Heart right ventricle (tissue), 16 donors: ENCODE data around the gene DIS3L2. TPM values are rescaled to one million over a fixed set of nuclear protein-coding genes. Genes with fewer than 3 reads are reported as not detected.

Experiments used
- ATAC-seq, 8 donors: fragments of 200-7000 bp; cut with Tn5 transposase; one replicate each; pipeline ENCODE4 v1.9.1; 2020; ENCODE audit warnings: mild to moderate bottlenecking in 8 of 8, moderate library complexity in 8 of 8, moderate number of reproducible peaks in 1 of 8
- DNase-seq, 2 donors: peaks; one replicate each; pipeline ENCODE4 v3.0.0-alpha.2; 2020
- H3K27ac ChIP-seq, 10 donors: fragments of 200-600 bp; sonication (generic) in 2 of 10; one replicate each; pipeline versions ENCODE4 v1.5.0 to v1.8.0; 2020 to 2022; ENCODE audit warnings: mild to moderate bottlenecking in 3 of 10
- H3K27me3 ChIP-seq, 7 donors: fragments of 200-600 bp; one replicate each; pipeline ENCODE4 v1.8.0; 2021 to 2022; ENCODE audit warnings: mild to moderate bottlenecking in 2 of 7
- H3K36me3 ChIP-seq, 9 donors: fragments of 200-600 bp; sonication (generic) in 1 of 9; one replicate each; pipeline versions ENCODE4 v1.5.0 to v1.8.0; 2020 to 2022; ENCODE audit warnings: mild to moderate bottlenecking in 2 of 9
- H3K4me1 ChIP-seq, 9 donors: fragments of 200-600 bp; sonication (generic) in 1 of 9; one replicate each; pipeline versions ENCODE4 v1.5.0 to v1.8.0; 2020 to 2022; ENCODE audit warnings: mild to moderate bottlenecking in 4 of 9
- H3K4me3 ChIP-seq, 10 donors: fragments of 200-600 bp; sonication (generic) in 2 of 10; one replicate each; pipeline versions ENCODE4 v1.5.0 to v1.8.0; 2020 to 2022; ENCODE audit warnings: mild to moderate bottlenecking in 7 of 10, moderate library complexity in 2 of 10
- H3K9me3 ChIP-seq, 11 donors: fragments of 200-600 bp in 10 of 11; sonication (generic) in 2 of 11; one replicate each; pipeline versions ENCODE4 v1.5.0 to v1.8.0; 2013 to 2022; ENCODE audit warnings: mild to moderate bottlenecking in 2 of 11, control low read depth in 1 of 11, moderate library complexity in 1 of 11
- CTCF ChIP-seq, 9 donors: fragments of 200-600 bp; sonication (generic) in 2 of 9; IDR thresholded peaks; one replicate each; pipeline versions ENCODE4 v1.5.0 to v1.8.0; 2021 to 2022; ENCODE audit warnings: antibody characterized with exemption in 9 of 9, mild to moderate bottlenecking in 5 of 9, moderate library complexity in 1 of 9
- WGBS, 2 donors: extraction: QIAGEN DNeasy Blood & Tissue Kit; methylation state at CpG; one replicate each; pipeline ENCODE4 v1.1.7; 2013; ENCODE audit warnings: inconsistent platforms in 1 of 2; 5-methylcytosine and 5-hydroxymethylcytosine counted together
- intact Hi-C, 10 donors: fragments of 100-400 bp; cut with DNase I; formaldehyde crosslinking; loops; one replicate each; pipeline versions ENCODE4 v1.11.1 to v1.14.2; 2022
- polyA plus RNA-seq, 2 donors: library from polyadenylated mRNA; stranded (reverse); fragments of 200-250 nt; gene quantifications; one replicate each; pipeline ENCODE4 v1.2.3, GENCODE V29; 2013
- total RNA-seq, 10 donors: library from RNA; stranded (reverse); fragmentation: NEBNext Ultra II Directional in 3 of 10; extraction: Animal tissue kit (Norgen Biotek cat#: 25700) in 3 of 10; gene quantifications; one replicate each; pipeline versions ENCODE4 v1.2.1 to v1.2.4, GENCODE V29; 2021 to 2023
- donor health status: Arrhythmogenic right ventricular cardiomyopathy.
- donor health status: ischemic (EF 13 %, LVEDD 7.1; RV severe dilation, severe dysfunction).
- donor health status: healthy with polysubstance abuse.
- donor health status: DM: no; HTN: yes; CAD: no.
- donor health status: DM: no; HTN: no; CAD: no.
- donor health status: ischemic (EF 25% LVEDD 6.9; RV normal size, moderate dysfunction).
- donor health status: ischemic (EF 25% LVEDD 5.7; RV mildly dilated, moderate dysfunction).
- donor health status: healthy.
- donor health status: DM: yes; HTN: yes; CAD: no.
- donor health status: Ischemic cardiomyopathy.
- donor health status: ischemic (EF 35%, LVEDD 5.7; RV mildly dilated, moderate dysfunction).
- donor health status: nonischemic (EF 11% LVEDD 7.7; RV severe dilation, severe dysfunction).
- donor health status: DM: yes; HTN: yes; CAD: no.
- donor health status: PGD.
- donor health status: ischemic (EF 29% LVEDD 5.4; RV normal size, mild dysfunction).
- donor health status: nonischemic (EF 23%, LVEDD 6.1; RV moderate dilation, normal function).

DIS3L2 gene
- total and polyA plus RNA-seq, 12 donors, result 9.5 to 24.5 (median 18.5) TPM

- ATAC-seq (no peak), DNase-seq (no peak)
- Histone ChIP-seq H3K36me3 (no peaks in the 10 kb centered on the region), H3K27me3 (peaks cover 22 to 85% (median 62%) of the 10 kb centered on the region in 7 donors), H3K9me3 (no peaks in the 10 kb centered on the region), H3K27ac (no peak overlapping the region), H3K4me1 (peaks cover 0 to 15% (median 9%) of the 10 kb centered on the region in 9 donors), H3K4me3 (no peak overlapping the region)
- WGBS, 2 donors, result 11 to 12% methylated on average over 67 to 76 of the region's 76 CpGs
- intact Hi-C loops, result no loop called here
- no peak for TF ChIP-seq CTCF (IDR thresholded peaks at IDR 0.05)
These were observed 389.5 kb downstream of the DIS3L2 start for GRCh38 chr2:232350804-232351685.

GRCh38 chr2:232351686-232352510, 390.4 kb downstream of the DIS3L2 start:
- H3K4me1 ChIP-seq, result peaks cover 0 to 15% (median 9%) of the 10 kb centered on the region in 9 donors
- no peak overlapping the region for H3K27ac ChIP-seq
- no peak for TF ChIP-seq CTCF (IDR thresholded peaks at IDR 0.05)
- WGBS, 2 donors, result 18 to 21% methylated on average over 70 to 73 of the region's 73 CpGs
- intact Hi-C loops, result no loop called here
- DNase-seq (no peak), ATAC-seq (peak in 1 of 8 donors; percentile 19)
- H3K27me3 ChIP-seq, result peaks cover 22 to 84% (median 62%) of the 10 kb centered on the region in 7 donors
- no peaks in the 10 kb centered on the region for H3K36me3 ChIP-seq
- no peaks in the 10 kb centered on the region for H3K9me3 ChIP-seq
- H3K4me3 ChIP-seq, result no peak overlapping the region

- Histone ChIP-seq H3K36me3 (no peaks in the 10 kb centered on the region), H3K9me3 (no peaks in the 10 kb centered on the region), H3K27ac (no peak overlapping the region), H3K27me3 (peaks cover 22 to 76% (median 62%) of the 10 kb centered on the region in 7 donors), H3K4me3 (no peak overlapping the region), H3K4me1 (peaks cover 0 to 15% (median 9%) of the 10 kb centered on the region in 9 donors)
- ATAC-seq (peak in 2 of 8 donors; percentile 7 to 32), DNase-seq (no peak)
- no peak for TF ChIP-seq CTCF (IDR thresholded peaks at IDR 0.05)
- intact Hi-C loops, result no loop called here
- 40 to 46% methylated on average over 31 to 39 of the region's 39 CpGs for WGBS, 2 donors
These were observed 391.1 kb downstream of the DIS3L2 start for GRCh38 chr2:232352511-232353091.

- peaks cover 22 to 72% (median 62%) of the 10 kb centered on the region in 7 donors for H3K27me3 ChIP-seq
- no peaks in the 10 kb centered on the region for H3K9me3 ChIP-seq
- H3K36me3 ChIP-seq, result no peaks in the 10 kb centered on the region
- H3K27ac ChIP-seq, result no peak overlapping the region
- no peak for TF ChIP-seq CTCF (IDR thresholded peaks at IDR 0.05)
- no peak for ATAC-seq
- H3K4me3 ChIP-seq, result no peak overlapping the region
- intact Hi-C loops, result no loop called here
- H3K4me1 ChIP-seq, result peaks cover 0 to 15% (median 9%) of the 10 kb centered on the region in 9 donors
- WGBS, 2 donors, result 83 to 86% methylated on average over 8 of the region's 8 CpGs
- DNase-seq, result no peak
These were observed 391.6 kb downstream of the DIS3L2 start for GRCh38 chr2:232353096-232353495.
